Astrocyte (in vitro differentiated cells and primary cell): ENCODE data around the gene OPCML. TPM values are rescaled to one million over a fixed set of nuclear protein-coding genes. Genes with fewer than 3 reads are reported as not detected.

Experiments
- DNase-seq: peaks from one replicate; pipeline ENCODE4 v3.0.0-alpha.2; 2010; ENCODE audit warnings: low read depth
- FAIRE-seq: peaks from 2 replicates; lab custom pipeline; 2011; peaks lifted over from hg19 to GRCh38; lab: Jason Lieb, UNC
- H2AFZ ChIP-seq: 2 replicates; pipeline ENCODE4 v1.6.0; 2012; ENCODE audit warnings: low read depth, low read length, inconsistent platforms
- H3K27ac ChIP-seq: 2 replicates; pipeline ENCODE4 v1.5.1; 2011; ENCODE audit warnings: low read depth, low read length, inconsistent platforms
- H3K27me3 ChIP-seq: 2 replicates; pipeline ENCODE4 v1.6.0; 2011; ENCODE audit warnings: low read length, inconsistent platforms; ENCODE audit not compliant: insufficient read depth
- H3K36me3 ChIP-seq: 2 replicates; pipeline ENCODE4 v1.5.1; 2011; ENCODE audit warnings: low read length, inconsistent platforms; ENCODE audit not compliant: insufficient read depth
- H3K4me1 ChIP-seq: 2 replicates; pipeline ENCODE4 v1.5.1; 2011; ENCODE audit warnings: low read length, inconsistent platforms; ENCODE audit not compliant: insufficient read depth
- H3K4me2 ChIP-seq: 2 replicates; pipeline ENCODE4 v1.6.0; 2012; ENCODE audit warnings: low read length, inconsistent platforms
- H3K4me3 ChIP-seq: 2 replicates; pipeline ENCODE4 v1.5.1; 2011; ENCODE audit warnings: low read depth, mild to moderate bottlenecking, low read length, inconsistent platforms; ENCODE audit not compliant: insufficient read depth
- H3K79me2 ChIP-seq: 2 replicates; pipeline ENCODE4 v1.6.0; 2012; ENCODE audit warnings: mild to moderate bottlenecking, low read length, inconsistent platforms; ENCODE audit not compliant: insufficient read depth
- H3K9ac ChIP-seq: 2 replicates; pipeline ENCODE4 v1.6.0; 2012; ENCODE audit warnings: mild to moderate bottlenecking, low read length, inconsistent platforms
- H3K9me3 ChIP-seq: 2 replicates; pipeline ENCODE4 v1.5.1; 2012; ENCODE audit warnings: low read depth, mild to moderate bottlenecking, low read length, inconsistent platforms; ENCODE audit not compliant: insufficient read depth
- H4K20me1 ChIP-seq: 2 replicates; pipeline ENCODE4 v1.6.0; 2012; ENCODE audit warnings: low read length, inconsistent platforms; ENCODE audit not compliant: insufficient read depth
- H3K27ac Mint-ChIP-seq: one replicate; pipeline ENCODE4 v1.8.0; 2021; ENCODE audit warnings: mild to moderate bottlenecking, mixed read lengths; ENCODE audit not compliant: unreplicated experiment
- H3K27me3 Mint-ChIP-seq: one replicate; pipeline ENCODE4 v1.8.0; 2021; ENCODE audit warnings: low read depth, mixed read lengths; ENCODE audit not compliant: unreplicated experiment
- H3K36me3 Mint-ChIP-seq: one replicate; pipeline ENCODE4 v1.8.0; 2021; ENCODE audit warnings: low read depth, mixed read lengths; ENCODE audit not compliant: unreplicated experiment
- H3K4me1 Mint-ChIP-seq: one replicate; pipeline ENCODE4 v1.8.0; 2021; ENCODE audit warnings: low read depth, mixed read lengths; ENCODE audit not compliant: unreplicated experiment
- H3K4me3 Mint-ChIP-seq: one replicate; pipeline ENCODE4 v1.8.0; 2021; ENCODE audit warnings: mild to moderate bottlenecking, moderate library complexity, mixed read lengths; ENCODE audit not compliant: unreplicated experiment
- H3K9me3 Mint-ChIP-seq: one replicate; pipeline ENCODE4 v1.8.0; 2021; ENCODE audit warnings: mild to moderate bottlenecking, mixed read lengths; ENCODE audit not compliant: unreplicated experiment
- EZH2 ChIP-seq: IDR thresholded peaks from 2 replicates; pipeline ENCODE4 v1.6.1; 2012; ENCODE audit warnings: mild to moderate bottlenecking, low read length, inconsistent platforms; ENCODE audit not compliant: insufficient read depth
- total RNA-seq: library from RNA; stranded (reverse); gene quantifications from 2 replicates; pipeline ENCODE4 v1.2.1, GENCODE V29; 2021
- TF ChIP-seq, protein P1 (sequence below): IDR thresholded peaks from 2 replicates; pipeline ENCODE4 v1.5.1; 2011; ENCODE audit warnings: low read depth, mild to moderate bottlenecking, inconsistent platforms, low read length, moderate library complexity; ENCODE audit not compliant: insufficient read depth

The OPCML gene
- total RNA-seq, 1 donor from 2014 or later: 7.9 TPM

DNA sequence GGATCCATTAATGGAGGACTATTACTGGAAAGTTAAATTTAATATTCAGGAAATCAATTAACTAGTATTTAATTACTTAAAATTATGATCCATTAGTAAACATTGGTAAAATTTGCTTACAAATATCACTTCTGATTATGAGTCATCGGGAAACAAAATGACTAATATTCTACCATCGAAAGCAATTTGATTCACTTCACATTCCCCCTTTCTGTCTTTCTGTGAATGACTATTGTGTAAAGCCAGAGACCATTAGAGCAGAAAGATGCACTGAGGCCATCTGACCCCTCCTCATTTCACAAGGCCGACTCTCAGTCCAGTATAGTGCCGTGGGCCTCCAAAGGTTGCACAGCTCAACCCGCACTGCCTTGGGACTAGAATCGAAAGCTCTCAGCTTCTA is 619.0 kb downstream of the OPCML start:
- no peak for FAIRE-seq

DNA sequence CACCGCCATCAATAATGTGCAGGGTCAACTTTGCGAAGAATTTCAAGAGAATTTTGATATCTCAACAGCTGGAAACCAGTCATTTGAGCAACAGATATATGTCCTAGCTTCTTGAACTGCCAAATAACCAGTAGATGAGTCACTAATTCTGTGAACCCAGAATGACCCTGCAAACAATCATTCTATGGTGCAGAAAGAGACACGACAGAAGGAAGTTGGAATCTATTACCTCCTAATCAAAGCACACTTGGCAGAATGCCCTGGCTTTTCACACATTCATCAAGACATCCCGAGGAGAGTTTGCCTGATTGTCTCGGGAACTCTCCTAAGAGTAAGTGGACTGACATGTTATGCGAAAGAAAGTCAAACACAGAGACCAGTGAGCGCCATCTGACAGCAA is 621.1 kb downstream of the OPCML start:
- Histone ChIP-seq H2AFZ (no peak overlapping the region), H4K20me1 (no peaks in the 10 kb centered on the region), H3K4me1 (peaks cover 9% of the 10 kb centered on the region), H3K4me2 (peak overlapping the region; percentile 65), H3K27me3 (no peaks in the 10 kb centered on the region), H3K9ac (no peak overlapping the region), H3K27ac (no peak overlapping the region), H3K79me2 (no peaks in the 10 kb centered on the region), H3K9me3 (no peaks in the 10 kb centered on the region), H3K4me3 (no peak overlapping the region), H3K36me3 (no peaks in the 10 kb centered on the region)
- Mint-ChIP-seq H3K36me3 (peaks cover 2% of the 10 kb centered on the region), H3K9me3 (peaks cover 1% of the 10 kb centered on the region), H3K4me3 (no peak overlapping the region), H3K4me1 (peaks cover 24% of the 10 kb centered on the region), H3K27me3 (no peaks in the 10 kb centered on the region), H3K27ac (no peak overlapping the region)
- no peak for TF ChIP-seq EZH2
- TF ChIP-seq, protein P1, sequence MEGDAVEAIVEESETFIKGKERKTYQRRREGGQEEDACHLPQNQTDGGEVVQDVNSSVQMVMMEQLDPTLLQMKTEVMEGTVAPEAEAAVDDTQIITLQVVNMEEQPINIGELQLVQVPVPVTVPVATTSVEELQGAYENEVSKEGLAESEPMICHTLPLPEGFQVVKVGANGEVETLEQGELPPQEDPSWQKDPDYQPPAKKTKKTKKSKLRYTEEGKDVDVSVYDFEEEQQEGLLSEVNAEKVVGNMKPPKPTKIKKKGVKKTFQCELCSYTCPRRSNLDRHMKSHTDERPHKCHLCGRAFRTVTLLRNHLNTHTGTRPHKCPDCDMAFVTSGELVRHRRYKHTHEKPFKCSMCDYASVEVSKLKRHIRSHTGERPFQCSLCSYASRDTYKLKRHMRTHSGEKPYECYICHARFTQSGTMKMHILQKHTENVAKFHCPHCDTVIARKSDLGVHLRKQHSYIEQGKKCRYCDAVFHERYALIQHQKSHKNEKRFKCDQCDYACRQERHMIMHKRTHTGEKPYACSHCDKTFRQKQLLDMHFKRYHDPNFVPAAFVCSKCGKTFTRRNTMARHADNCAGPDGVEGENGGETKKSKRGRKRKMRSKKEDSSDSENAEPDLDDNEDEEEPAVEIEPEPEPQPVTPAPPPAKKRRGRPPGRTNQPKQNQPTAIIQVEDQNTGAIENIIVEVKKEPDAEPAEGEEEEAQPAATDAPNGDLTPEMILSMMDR: no peak
- DNase-seq: peak; percentile 90
- peak; percentile 47 for FAIRE-seq

More for the DNA sequence above, 619.0 kb downstream of the OPCML start:
- H3K4me2 ChIP-seq: no peak overlapping the region
- no peak overlapping the region for H3K4me3 ChIP-seq
- Mint-ChIP-seq H3K36me3 (peaks cover 4% of the 10 kb centered on the region), H3K27ac (no peak overlapping the region), H3K9me3 (peaks cover 1% of the 10 kb centered on the region), H3K27me3 (no peaks in the 10 kb centered on the region), H3K4me3 (no peak overlapping the region), H3K4me1 (peaks cover 21% of the 10 kb centered on the region)
- H3K27ac ChIP-seq: no peak overlapping the region
- no peaks in the 10 kb centered on the region for H3K36me3 ChIP-seq
- H3K9me3 ChIP-seq: no peaks in the 10 kb centered on the region
- DNase-seq: no peak
- no peaks in the 10 kb centered on the region for H3K27me3 ChIP-seq
- H3K4me1 ChIP-seq: peaks cover 9% of the 10 kb centered on the region
- no peak overlapping the region for H3K9ac ChIP-seq
- TF ChIP-seq, protein P1: no peak
- no peak for TF ChIP-seq EZH2
- H4K20me1 ChIP-seq: no peaks in the 10 kb centered on the region
- H3K79me2 ChIP-seq: no peaks in the 10 kb centered on the region
- H2AFZ ChIP-seq: no peak overlapping the region

DNA sequence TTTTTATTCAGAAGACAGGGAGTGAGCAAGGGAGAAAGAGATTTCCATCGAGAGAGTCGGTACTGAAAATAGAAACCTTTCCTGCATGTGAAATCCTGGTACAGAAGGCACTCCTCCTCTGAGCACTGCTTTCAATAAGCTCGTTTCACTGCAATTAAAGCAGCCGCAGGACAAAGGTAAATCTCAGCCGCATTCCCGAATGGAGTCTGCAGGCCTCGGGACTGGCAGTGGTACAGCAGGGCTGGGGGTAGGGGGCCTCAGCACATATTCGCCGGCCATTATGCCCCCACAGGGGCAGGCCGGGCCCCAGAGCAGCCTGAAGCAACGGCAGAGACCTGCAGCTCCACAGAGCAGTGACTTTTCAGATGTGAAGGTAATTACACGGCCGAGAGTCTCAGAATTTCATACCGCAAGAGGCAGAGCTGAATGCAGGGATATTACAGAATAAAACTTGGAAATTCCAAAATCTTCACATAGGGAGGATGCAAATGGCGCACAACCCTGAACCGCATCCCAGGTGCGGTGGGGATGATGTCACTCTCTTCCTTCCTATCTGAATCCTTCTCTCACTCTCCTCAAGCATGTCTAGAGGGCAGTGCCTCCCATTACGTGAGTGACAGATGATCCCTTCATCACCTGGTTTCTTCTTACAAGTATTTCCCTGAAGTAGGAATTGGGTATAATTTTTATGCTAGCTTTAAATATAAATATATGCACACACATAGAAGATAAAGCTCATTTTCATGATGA is 622.1 kb downstream of the OPCML start:
- Histone ChIP-seq H3K36me3 (no peaks in the 10 kb centered on the region), H3K79me2 (no peaks in the 10 kb centered on the region), H3K27me3 (no peaks in the 10 kb centered on the region), H3K9me3 (no peaks in the 10 kb centered on the region), H3K4me3 (no peak overlapping the region), H2AFZ (peak overlapping the region; percentile 14), H3K27ac (no peak overlapping the region), H3K9ac (no peak overlapping the region), H3K4me2 (no peak overlapping the region), H4K20me1 (no peaks in the 10 kb centered on the region), H3K4me1 (peaks cover 9% of the 10 kb centered on the region)
- Mint-ChIP-seq H3K36me3 (peaks cover 2% of the 10 kb centered on the region), H3K27me3 (no peaks in the 10 kb centered on the region), H3K4me1 (peaks cover 24% of the 10 kb centered on the region), H3K9me3 (peaks cover 1% of the 10 kb centered on the region), H3K4me3 (no peak overlapping the region), H3K27ac (no peak overlapping the region)
- TF ChIP-seq EZH2: no peak
- TF ChIP-seq, protein P1: no peak
- DNase-seq: no peak
- FAIRE-seq: no peak
